ENCODE measurements around the gene SDK1.

Gene SDK1

GRCh38 chr7:3285652-3286051 lies 15.4 kb upstream of the SDK1 start:
- peaks cover 0 to 2% (median 0%) of the 10 kb centered on the region in 5 donors for H3K27me3 ChIP-seq (ENCODE audit: control insufficient read depth in 5 of 5, insufficient read depth in 4 of 5, low read length in 5 of 5)

GRCh38 chr7:3289996-3290395 lies 11.1 kb upstream of the SDK1 start:
- Histone ChIP-seq H3K4me3 (ENCODE audit: low read depth in 1 of 5, low read length in 5 of 5) (no peak overlapping the region), H3K9ac (ENCODE audit: low read length in 5 of 5) (no peak overlapping the region), H3K27ac (ENCODE audit: low read depth, low read length) (no peak overlapping the region), H3K36me3 (ENCODE audit: control insufficient read depth in 5 of 5, insufficient read depth in 5 of 5, low read length in 5 of 5) (no peaks in the 10 kb centered on the region), H3K27me3 (ENCODE audit: control insufficient read depth in 5 of 5, insufficient read depth in 4 of 5, low read length in 5 of 5) (peaks cover 0 to 3% (median 0%) of the 10 kb centered on the region in 5 donors), H3K4me1 (ENCODE audit: control insufficient read depth in 5 of 5, insufficient read depth in 5 of 5, low read length in 5 of 5) (no peaks in the 10 kb centered on the region), H3K9me3 (ENCODE audit: control insufficient read depth in 5 of 5, low read length in 5 of 5) (peaks cover 0 to 11% (median 7%) of the 10 kb centered on the region in 5 donors)

More at GRCh38 chr7:3285652-3286051, 15.4 kb upstream of the SDK1 start:
- Histone ChIP-seq H3K4me3 (ENCODE audit: low read depth in 1 of 5, low read length in 5 of 5) (no peak overlapping the region), H3K4me1 (ENCODE audit: control insufficient read depth in 5 of 5, insufficient read depth in 5 of 5, low read length in 5 of 5) (no peaks in the 10 kb centered on the region), H3K27ac (ENCODE audit: low read depth, low read length) (no peak overlapping the region), H3K9ac (ENCODE audit: low read length in 5 of 5) (no peak overlapping the region), H3K36me3 (ENCODE audit: control insufficient read depth in 5 of 5, insufficient read depth in 5 of 5, low read length in 5 of 5) (no peaks in the 10 kb centered on the region), H3K9me3 (ENCODE audit: control insufficient read depth in 5 of 5, low read length in 5 of 5) (peaks cover 0 to 11% (median 7%) of the 10 kb centered on the region in 5 donors)

GRCh38 chr7:3292694-3293093 lies 8.4 kb upstream of the SDK1 start:
- H3K4me1 ChIP-seq (ENCODE audit: control insufficient read depth in 5 of 5, insufficient read depth in 5 of 5, low read length in 5 of 5), result no peaks in the 10 kb centered on the region
- H3K9ac ChIP-seq (ENCODE audit: low read length in 5 of 5), result no peak overlapping the region
- no peak overlapping the region for H3K4me3 ChIP-seq (ENCODE audit: low read depth in 1 of 5, low read length in 5 of 5)
- peaks cover 0 to 8% (median 4%) of the 10 kb centered on the region in 5 donors for H3K9me3 ChIP-seq (ENCODE audit: control insufficient read depth in 5 of 5, low read length in 5 of 5)
- no peak overlapping the region for H3K27ac ChIP-seq (ENCODE audit: low read depth, low read length)
- H3K27me3 ChIP-seq (ENCODE audit: control insufficient read depth in 5 of 5, insufficient read depth in 4 of 5, low read length in 5 of 5), result peaks cover 0 to 3% (median 0%) of the 10 kb centered on the region in 5 donors
- H3K36me3 ChIP-seq (ENCODE audit: control insufficient read depth in 5 of 5, insufficient read depth in 5 of 5, low read length in 5 of 5), result no peaks in the 10 kb centered on the region

- H3K4me3 ChIP-seq (ENCODE audit: low read depth in 1 of 5, low read length in 5 of 5), result no peak overlapping the region
- H3K9me3 ChIP-seq (ENCODE audit: control insufficient read depth in 5 of 5, low read length in 5 of 5), result peaks cover 0 to 6% (median 4%) of the 10 kb centered on the region in 5 donors
- H3K27me3 ChIP-seq (ENCODE audit: control insufficient read depth in 5 of 5, insufficient read depth in 4 of 5, low read length in 5 of 5), result peaks cover 0 to 3% (median 0%) of the 10 kb centered on the region in 5 donors
- peaks cover 0 to 8% (median 2%) of the 10 kb centered on the region in 5 donors for H3K4me1 ChIP-seq (ENCODE audit: control insufficient read depth in 5 of 5, insufficient read depth in 5 of 5, low read length in 5 of 5)
- no peak overlapping the region for H3K9ac ChIP-seq (ENCODE audit: low read length in 5 of 5)
- H3K36me3 ChIP-seq (ENCODE audit: control insufficient read depth in 5 of 5, insufficient read depth in 5 of 5, low read length in 5 of 5), result no peaks in the 10 kb centered on the region
- no peak overlapping the region for H3K27ac ChIP-seq (ENCODE audit: low read depth, low read length)
Measured at GRCh38 chr7:3294432-3295100, 6.5 kb upstream of the SDK1 start.

GRCh38 chr7:3297105-3297819 lies 3.8 kb upstream of the SDK1 start:
- Histone ChIP-seq H3K4me1 (ENCODE audit: control insufficient read depth in 5 of 5, insufficient read depth in 5 of 5, low read length in 5 of 5) (peaks cover 0 to 24% (median 20%) of the 10 kb centered on the region in 5 donors), H3K27me3 (ENCODE audit: control insufficient read depth in 5 of 5, insufficient read depth in 4 of 5, low read length in 5 of 5) (peaks cover 0 to 5% (median 0%) of the 10 kb centered on the region in 5 donors), H3K9me3 (ENCODE audit: control insufficient read depth in 5 of 5, low read length in 5 of 5) (no peaks in the 10 kb centered on the region), H3K36me3 (ENCODE audit: control insufficient read depth in 5 of 5, insufficient read depth in 5 of 5, low read length in 5 of 5) (no peaks in the 10 kb centered on the region), H3K27ac (ENCODE audit: low read depth, low read length) (no peak overlapping the region), H3K4me3 (ENCODE audit: low read depth in 1 of 5, low read length in 5 of 5) (no peak overlapping the region), H3K9ac (ENCODE audit: low read length in 5 of 5) (no peak overlapping the region)

GRCh38 chr7:3300221-3300650 lies 816 bp upstream of the SDK1 start:
- peaks cover 0 to 5% (median 0%) of the 10 kb centered on the region in 5 donors for H3K27me3 ChIP-seq (ENCODE audit: control insufficient read depth in 5 of 5, insufficient read depth in 4 of 5, low read length in 5 of 5)
- H3K27ac ChIP-seq (ENCODE audit: low read depth, low read length), result no peak overlapping the region
- H3K9ac ChIP-seq (ENCODE audit: low read length in 5 of 5), result peak overlapping the region in 1 of 5 donors; percentile 1
- peaks cover 0 to 32% (median 25%) of the 10 kb centered on the region in 5 donors for H3K4me1 ChIP-seq (ENCODE audit: control insufficient read depth in 5 of 5, insufficient read depth in 5 of 5, low read length in 5 of 5)
- H3K4me3 ChIP-seq (ENCODE audit: low read depth in 1 of 5, low read length in 5 of 5), result peak overlapping the region; percentile 29 to 68 (median 61)
- no peaks in the 10 kb centered on the region for H3K36me3 ChIP-seq (ENCODE audit: control insufficient read depth in 5 of 5, insufficient read depth in 5 of 5, low read length in 5 of 5)
- no peaks in the 10 kb centered on the region for H3K9me3 ChIP-seq (ENCODE audit: control insufficient read depth in 5 of 5, low read length in 5 of 5)

- H3K36me3 ChIP-seq (ENCODE audit: control insufficient read depth in 5 of 5, insufficient read depth in 5 of 5, low read length in 5 of 5), result no peaks in the 10 kb centered on the region
- H3K27ac ChIP-seq (ENCODE audit: low read depth, low read length), result no peak overlapping the region
- peaks cover 0 to 44% (median 34%) of the 10 kb centered on the region in 5 donors for H3K4me1 ChIP-seq (ENCODE audit: control insufficient read depth in 5 of 5, insufficient read depth in 5 of 5, low read length in 5 of 5)
- H3K4me3 ChIP-seq (ENCODE audit: low read depth in 1 of 5, low read length in 5 of 5), result peak overlapping the region in 3 of 5 donors; percentile 39 to 50 (median 43)
- no peaks in the 10 kb centered on the region for H3K9me3 ChIP-seq (ENCODE audit: control insufficient read depth in 5 of 5, low read length in 5 of 5)
- H3K9ac ChIP-seq (ENCODE audit: low read length in 5 of 5), result no peak overlapping the region
- H3K27me3 ChIP-seq (ENCODE audit: control insufficient read depth in 5 of 5, insufficient read depth in 4 of 5, low read length in 5 of 5), result peaks cover 0 to 5% (median 0%) of the 10 kb centered on the region in 5 donors
Measured at GRCh38 chr7:3301449-3301731, 338 bp downstream of the SDK1 start.

- H3K4me3 ChIP-seq (ENCODE audit: low read depth in 1 of 5, low read length in 5 of 5), result peak overlapping the region; percentile 64 to 81 (median 78)
- peak overlapping the region; percentile 37 for H3K27ac ChIP-seq (ENCODE audit: low read depth, low read length)
- no peaks in the 10 kb centered on the region for H3K9me3 ChIP-seq (ENCODE audit: control insufficient read depth in 5 of 5, low read length in 5 of 5)
- H3K36me3 ChIP-seq (ENCODE audit: control insufficient read depth in 5 of 5, insufficient read depth in 5 of 5, low read length in 5 of 5), result no peaks in the 10 kb centered on the region
- H3K4me1 ChIP-seq (ENCODE audit: control insufficient read depth in 5 of 5, insufficient read depth in 5 of 5, low read length in 5 of 5), result peaks cover 0 to 50% (median 36%) of the 10 kb centered on the region in 5 donors
- H3K9ac ChIP-seq (ENCODE audit: low read length in 5 of 5), result peak overlapping the region in 4 of 5 donors; percentile 46 to 73 (median 56)
- peaks cover 0 to 5% (median 0%) of the 10 kb centered on the region in 5 donors for H3K27me3 ChIP-seq (ENCODE audit: control insufficient read depth in 5 of 5, insufficient read depth in 4 of 5, low read length in 5 of 5)
Measured at GRCh38 chr7:3301831-3302618, 973 bp downstream of the SDK1 start.

- Histone ChIP-seq H3K4me3 (ENCODE audit: low read depth in 1 of 5, low read length in 5 of 5) (peak overlapping the region; percentile 64 to 81 (median 78)), H3K27ac (ENCODE audit: low read depth, low read length) (peak overlapping the region; percentile 37), H3K9ac (ENCODE audit: low read length in 5 of 5) (peak overlapping the region in 3 of 5 donors; percentile 46 to 73 (median 63))
Measured at GRCh38 chr7:3302681-3303320, 1.7 kb downstream of the SDK1 start.

More at GRCh38 chr7:3302681-3303320, 1.7 kb downstream of the SDK1 start:
- Histone ChIP-seq H3K27me3 (ENCODE audit: control insufficient read depth in 5 of 5, insufficient read depth in 4 of 5, low read length in 5 of 5) (peaks cover 0 to 5% (median 0%) of the 10 kb centered on the region in 5 donors), H3K36me3 (ENCODE audit: control insufficient read depth in 5 of 5, insufficient read depth in 5 of 5, low read length in 5 of 5) (no peaks in the 10 kb centered on the region), H3K9me3 (ENCODE audit: control insufficient read depth in 5 of 5, low read length in 5 of 5) (no peaks in the 10 kb centered on the region), H3K4me1 (ENCODE audit: control insufficient read depth in 5 of 5, insufficient read depth in 5 of 5, low read length in 5 of 5) (peaks cover 0 to 57% (median 42%) of the 10 kb centered on the region in 5 donors)

Data from subcutaneous abdominal adipose tissue (tissue), 5 donors.